ENCODE data around the gene SMARCA1.

The SMARCA1 gene

GRCh38 chrX:129452523-129452922, 70.8 kb downstream of the SMARCA1 start:
- no peak for DNase-seq (ENCODE audit: low read depth)

- no peak for DNase-seq (ENCODE audit: low read depth)
Observed at GRCh38 chrX:129450123-129450522, 73.2 kb downstream of the SMARCA1 start.

DNA sequence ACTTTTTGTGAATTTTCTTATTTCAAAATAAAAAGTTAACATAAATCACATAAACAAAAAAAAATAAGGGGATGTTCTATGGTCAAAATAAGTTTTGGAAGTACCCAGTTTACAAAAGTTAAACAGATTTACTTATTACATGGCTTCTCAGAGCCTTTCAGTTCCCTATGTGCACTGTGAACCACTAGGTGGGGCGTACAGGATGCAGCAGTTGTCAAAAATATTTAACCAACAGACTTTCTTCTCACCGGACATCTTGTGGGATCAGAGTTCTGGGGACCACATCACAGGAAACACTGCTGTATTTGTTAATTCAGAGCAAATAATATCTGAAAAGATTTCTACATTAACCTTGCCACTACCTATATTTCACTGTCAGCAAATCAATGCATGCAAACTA, 74.1 kb downstream of the SMARCA1 start:
- DNase-seq (ENCODE audit: low read depth): no peak

- no peak for DNase-seq (ENCODE audit: low read depth)
Observed at GRCh38 chrX:129445436-129445835, 77.9 kb downstream of the SMARCA1 start.

DNA sequence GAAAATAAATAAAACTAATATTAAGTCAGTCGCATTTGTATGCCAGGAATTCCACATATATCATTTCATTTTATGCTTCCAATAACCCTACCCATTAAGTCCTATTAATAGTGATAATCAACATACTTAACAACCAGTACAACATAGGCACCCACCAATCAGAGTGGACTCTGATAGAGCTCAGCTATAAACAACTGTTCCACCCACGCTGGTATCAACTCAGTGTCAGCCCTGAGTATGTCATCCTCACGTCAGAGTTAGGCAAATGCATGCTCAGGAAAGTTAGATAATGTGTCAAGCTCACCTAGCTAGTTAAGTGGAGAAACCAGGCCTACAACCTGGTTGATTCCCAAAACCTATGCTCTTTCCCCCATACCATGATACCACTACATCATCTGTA, 89.3 kb downstream of the SMARCA1 start:
- no peak for DNase-seq (ENCODE audit: low read depth)

GRCh38 chrX:129433461-129433860, 89.8 kb downstream of the SMARCA1 start:
- no peak for DNase-seq (ENCODE audit: low read depth)

DNA sequence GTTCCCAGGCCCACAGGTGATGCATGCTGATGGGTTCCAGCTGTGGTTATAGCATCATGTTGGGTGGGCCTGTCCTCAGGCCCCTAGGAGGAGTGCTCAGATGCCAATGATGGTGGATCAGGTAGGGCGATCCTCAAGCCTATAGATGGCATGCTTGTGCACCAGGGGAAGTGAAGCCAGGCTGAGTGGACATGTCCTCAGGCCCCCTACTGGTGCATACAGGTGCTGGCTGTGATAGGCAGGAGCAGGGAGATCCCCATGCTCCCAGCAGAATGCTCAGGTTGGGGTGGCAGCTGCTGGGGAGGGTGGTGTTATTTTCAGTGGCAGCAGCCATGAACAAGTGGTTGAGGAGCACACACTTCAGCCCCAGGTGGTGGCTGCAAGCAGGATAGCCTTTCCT, 96.0 kb downstream of the SMARCA1 start:
- no peak for DNase-seq (ENCODE audit: low read depth)

DNA sequence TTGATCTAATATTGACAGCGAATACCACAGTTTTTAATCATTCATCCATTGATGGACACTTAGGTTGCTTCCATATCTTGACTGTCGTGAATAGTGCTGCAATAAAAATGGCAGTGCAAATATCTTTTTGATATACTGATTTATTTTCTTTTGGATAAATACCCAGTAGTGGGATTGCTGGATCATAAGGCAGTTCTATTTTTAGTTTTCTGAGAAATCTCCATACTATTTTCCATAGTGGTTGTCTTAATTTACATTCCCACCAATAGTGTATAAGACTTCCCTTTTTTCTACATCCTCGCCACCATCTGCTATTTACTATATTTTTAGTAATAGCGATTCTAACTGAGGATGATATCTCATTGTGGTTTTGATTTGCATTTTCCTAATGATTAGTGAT, 100.1 kb downstream of the SMARCA1 start:
- DNase-seq (ENCODE audit: low read depth): peak; percentile 57

DNA sequence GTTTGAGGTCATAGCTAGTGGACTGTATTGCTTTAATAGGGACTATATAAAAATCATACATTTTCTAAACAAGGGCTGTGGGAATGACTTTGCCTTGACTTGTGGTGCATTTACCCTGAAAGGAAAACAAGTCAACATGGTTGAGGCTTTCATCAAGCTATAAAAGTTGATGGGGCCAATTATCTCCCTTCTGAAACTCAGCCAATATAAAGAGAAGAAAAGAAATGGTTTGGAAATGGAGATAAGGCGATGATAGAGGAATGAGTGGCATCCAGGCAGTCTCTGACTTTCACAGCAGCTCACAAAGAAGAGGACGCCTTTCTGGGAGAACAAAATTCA, 118.7 kb downstream of the SMARCA1 start:
- DNase-seq (ENCODE audit: low read depth): no peak

DNA sequence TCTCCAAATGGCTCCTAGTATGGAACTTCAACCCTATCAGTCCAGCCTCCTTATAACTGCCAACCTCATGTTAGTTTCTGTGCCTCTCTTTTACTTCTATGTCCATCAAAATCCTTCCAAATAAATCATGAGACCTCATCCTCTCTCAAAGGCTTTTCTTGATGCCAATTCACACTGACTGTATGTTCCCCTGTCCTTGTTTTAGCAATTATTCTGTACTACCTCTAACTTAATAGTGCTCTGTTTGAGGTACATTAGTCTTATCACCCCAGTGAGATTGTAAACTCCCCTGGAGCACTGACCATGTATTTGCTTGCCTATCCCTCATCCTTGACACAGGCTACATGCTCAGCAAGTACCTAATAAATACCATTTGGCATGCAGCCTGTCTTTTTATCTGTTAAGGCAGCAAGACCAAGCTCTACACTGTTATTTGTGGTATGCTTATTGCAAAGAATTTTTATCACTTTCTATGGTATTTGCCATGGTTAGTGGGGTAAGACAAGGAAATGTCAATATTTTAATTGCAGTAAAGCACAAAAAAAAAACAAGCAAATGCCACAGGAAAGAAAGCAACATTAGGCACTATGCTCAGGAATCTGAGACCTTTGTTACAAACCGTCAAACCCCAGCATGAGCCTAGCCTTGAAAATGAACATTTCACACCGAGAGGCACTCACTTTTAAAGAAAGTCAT, 119.2 kb downstream of the SMARCA1 start:
- no peak for DNase-seq (ENCODE audit: low read depth)
